Measurements from ENCODE around the gene EGFL7.

DNA sequence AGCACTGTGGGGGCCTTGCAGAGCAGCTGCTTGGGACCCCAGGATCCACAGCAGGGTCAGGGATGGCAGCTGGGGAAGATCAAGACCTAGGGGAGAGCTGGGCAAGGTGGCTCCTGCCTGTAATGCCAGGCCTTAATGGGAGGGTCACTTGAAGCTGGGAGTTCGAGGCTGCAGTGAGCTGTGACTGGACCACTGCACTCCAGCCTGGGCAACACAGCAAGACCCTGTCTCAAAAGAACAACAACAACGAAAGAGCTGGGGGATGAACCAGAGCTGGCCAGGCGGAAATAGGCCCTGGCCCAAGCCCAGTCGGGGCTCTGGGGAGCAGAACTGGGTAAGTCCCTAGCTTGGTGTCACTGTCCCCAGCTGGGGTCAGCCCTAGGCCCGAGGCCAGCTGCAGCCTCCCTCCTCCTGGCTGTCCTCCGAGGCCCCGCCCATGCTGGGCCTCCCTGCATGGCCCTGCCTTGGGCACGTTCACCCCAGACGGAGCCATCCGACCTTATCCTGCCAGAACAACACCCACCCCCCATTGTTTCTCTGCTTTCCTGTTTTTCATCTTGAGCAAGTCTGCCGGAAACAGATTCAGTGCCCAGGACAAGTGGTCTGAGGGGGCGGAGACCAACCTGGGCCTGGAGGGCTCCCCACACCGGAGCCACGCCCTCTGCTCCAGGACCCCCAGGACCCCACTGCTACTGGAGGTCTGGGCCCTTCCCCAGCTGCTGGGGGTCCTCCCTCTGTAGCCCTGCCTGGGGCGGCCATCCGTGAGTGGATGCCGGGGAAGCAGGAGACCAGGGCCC is 51.6 kb downstream of the EGFL7 start:
- TF ChIP-seq, protein P1, sequence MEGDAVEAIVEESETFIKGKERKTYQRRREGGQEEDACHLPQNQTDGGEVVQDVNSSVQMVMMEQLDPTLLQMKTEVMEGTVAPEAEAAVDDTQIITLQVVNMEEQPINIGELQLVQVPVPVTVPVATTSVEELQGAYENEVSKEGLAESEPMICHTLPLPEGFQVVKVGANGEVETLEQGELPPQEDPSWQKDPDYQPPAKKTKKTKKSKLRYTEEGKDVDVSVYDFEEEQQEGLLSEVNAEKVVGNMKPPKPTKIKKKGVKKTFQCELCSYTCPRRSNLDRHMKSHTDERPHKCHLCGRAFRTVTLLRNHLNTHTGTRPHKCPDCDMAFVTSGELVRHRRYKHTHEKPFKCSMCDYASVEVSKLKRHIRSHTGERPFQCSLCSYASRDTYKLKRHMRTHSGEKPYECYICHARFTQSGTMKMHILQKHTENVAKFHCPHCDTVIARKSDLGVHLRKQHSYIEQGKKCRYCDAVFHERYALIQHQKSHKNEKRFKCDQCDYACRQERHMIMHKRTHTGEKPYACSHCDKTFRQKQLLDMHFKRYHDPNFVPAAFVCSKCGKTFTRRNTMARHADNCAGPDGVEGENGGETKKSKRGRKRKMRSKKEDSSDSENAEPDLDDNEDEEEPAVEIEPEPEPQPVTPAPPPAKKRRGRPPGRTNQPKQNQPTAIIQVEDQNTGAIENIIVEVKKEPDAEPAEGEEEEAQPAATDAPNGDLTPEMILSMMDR (IDR thresholded peaks at IDR 0.05), result no peak
- TF ChIP-seq POLR2A (IDR thresholded peaks at IDR 0.05) (no peak), POLR2AphosphoS5 (IDR thresholded peaks at IDR 0.05) (peak; percentile 18)

Data from prostate gland (tissue), 2 donors.